Activated T-cell treated with anti-CD3 and anti-CD28 coated beads for 1 hour (primary cell): ENCODE data around the gene KRTAP5-6.
"Not testable (repeated sequence)": the region's sequence is repeated elsewhere in the genome, so short reads cannot be mapped to it uniquely, and the experiment has no call there.

Experiments used
- DNase-seq: peaks from one replicate; pipeline ENCODE4 v3.0.0-alpha.2; 2020; ENCODE audit warnings: low read depth

The KRTAP5-6 gene

GRCh38 chr11:1661454-1662269, 35.3 kb upstream of the KRTAP5-6 start:
- DNase-seq: not testable (repeated sequence)

DNA sequence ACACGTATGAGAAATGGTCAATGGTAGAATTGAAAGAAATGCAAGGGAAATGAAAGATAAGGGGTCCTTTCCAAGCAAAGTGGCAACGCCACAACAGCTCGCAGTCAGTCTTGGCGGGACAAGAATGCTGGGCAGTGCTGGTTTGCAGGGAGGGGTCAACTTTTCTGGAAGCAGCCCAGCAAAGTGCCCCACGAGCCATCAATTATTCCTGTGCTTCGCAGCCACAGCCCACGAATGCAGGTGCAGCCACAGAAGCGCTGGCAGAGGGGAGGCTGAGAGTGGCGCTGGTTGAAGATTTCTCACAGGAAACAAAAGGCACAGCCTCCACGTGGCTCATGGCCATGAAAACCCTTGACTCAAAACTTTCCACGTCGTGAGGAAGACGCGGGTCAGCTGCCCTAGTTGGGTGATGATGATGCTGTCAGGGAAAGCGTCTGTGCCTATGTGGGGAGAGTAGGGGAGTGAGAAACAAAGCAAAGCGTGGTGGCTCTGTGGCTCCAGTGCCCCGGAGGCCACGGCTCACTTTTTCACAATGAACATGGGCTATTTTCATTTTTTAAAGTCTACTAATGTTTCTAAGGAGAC, 34.2 kb upstream of the KRTAP5-6 start:
- DNase-seq: not testable (repeated sequence)

GRCh38 chr11:1665313-1665712, 31.7 kb upstream of the KRTAP5-6 start:
- DNase-seq: no peak

DNA sequence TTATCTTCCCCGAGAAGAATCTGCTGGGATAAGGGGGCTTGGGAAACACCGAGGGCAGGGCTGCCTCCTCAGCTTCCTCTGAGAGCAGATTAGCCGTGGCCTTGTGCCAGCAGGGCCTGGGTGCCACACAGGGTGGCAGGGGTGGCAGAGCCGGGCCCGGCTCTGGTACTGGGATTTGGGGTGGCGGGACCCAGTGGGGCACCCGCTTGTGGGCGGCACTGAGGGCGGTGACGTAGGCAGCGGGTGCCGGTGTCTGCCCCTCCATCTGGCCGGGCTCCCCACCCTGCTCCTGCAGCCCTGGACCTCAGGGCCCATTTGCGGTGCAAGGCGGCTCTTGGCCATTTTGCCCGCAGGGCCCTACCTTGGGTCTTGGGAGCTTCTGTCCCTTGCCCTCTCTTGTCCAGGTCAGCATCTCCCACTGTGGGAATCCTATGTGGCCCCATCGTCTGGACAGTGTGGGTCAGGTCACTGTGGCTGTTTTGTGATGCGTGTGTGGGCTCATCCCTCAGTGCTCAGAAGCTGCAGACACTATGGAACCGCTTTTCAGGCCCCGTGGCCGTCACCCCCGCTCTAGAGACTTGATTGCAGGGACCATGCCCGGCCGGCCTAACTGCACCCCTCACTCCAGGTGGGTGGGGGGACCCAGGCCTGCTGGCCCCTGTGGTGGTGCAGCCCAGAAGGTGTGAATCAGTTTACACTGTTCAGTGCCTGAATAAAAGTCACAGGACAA, 29.7 kb upstream of the KRTAP5-6 start:
- DNase-seq: no peak

DNA sequence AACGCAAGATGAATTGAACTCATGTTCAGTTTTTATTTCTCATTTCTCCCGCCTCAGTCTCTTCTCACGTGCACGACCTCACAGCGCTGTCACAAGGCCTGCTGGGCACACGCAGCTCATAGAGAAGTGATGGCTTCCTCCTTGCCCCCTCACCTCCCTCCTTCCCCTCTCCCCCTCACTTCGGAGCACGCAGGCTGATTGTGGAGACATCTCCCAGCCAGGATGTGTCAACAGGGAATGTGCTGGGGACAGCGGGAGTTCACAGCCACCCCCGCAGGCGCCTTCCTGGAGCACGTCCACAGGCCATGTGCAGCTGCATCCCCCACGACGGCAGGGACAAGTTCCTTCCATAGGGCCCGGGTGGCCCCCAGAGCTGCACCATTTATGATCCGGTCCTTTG, 29.1 kb upstream of the KRTAP5-6 start:
- DNase-seq: no peak

- no peak for DNase-seq
Observed at GRCh38 chr11:1668911-1669473, 28.0 kb upstream of the KRTAP5-6 start.

DNA sequence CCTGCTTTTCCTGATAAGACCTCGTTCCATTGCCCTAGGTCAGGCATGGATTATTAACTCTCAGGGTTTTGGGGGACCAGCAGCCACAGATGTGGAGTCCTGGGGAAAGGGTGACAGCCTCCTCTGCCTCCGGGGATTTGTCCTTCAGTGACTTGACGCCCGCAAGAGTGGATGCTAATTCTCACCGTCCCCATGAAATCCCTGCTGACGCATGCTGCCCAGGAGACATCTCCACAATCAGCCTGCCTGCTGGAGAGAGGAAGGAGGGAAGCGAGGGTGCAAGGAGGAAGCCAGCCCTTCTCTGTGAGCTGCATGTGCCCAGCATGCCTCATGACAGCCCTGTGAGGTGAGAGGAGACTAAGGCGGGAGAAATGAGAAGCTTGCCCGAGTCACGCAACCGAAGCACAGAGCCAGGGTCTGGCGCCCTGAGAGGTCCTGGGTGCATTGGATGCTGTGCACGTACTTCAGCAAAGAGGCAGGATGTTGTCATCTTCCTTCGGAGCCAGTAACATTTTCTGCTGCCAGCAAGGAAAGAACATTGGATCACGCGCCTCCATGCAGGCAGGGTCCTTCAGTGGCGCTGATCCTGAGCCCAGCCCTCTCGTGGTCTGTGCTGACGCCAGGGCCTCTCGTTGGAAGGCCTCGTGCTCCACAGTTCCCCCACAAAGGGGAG, 27.3 kb upstream of the KRTAP5-6 start:
- no peak for DNase-seq

- not testable (repeated sequence) for DNase-seq
Observed at GRCh38 chr11:1670457-1670856, 26.5 kb upstream of the KRTAP5-6 start.

- no peak for DNase-seq
Observed at GRCh38 chr11:1670905-1671371, 26.1 kb upstream of the KRTAP5-6 start.

- DNase-seq: no peak
Observed at GRCh38 chr11:1671658-1672057, 25.3 kb upstream of the KRTAP5-6 start.

DNA sequence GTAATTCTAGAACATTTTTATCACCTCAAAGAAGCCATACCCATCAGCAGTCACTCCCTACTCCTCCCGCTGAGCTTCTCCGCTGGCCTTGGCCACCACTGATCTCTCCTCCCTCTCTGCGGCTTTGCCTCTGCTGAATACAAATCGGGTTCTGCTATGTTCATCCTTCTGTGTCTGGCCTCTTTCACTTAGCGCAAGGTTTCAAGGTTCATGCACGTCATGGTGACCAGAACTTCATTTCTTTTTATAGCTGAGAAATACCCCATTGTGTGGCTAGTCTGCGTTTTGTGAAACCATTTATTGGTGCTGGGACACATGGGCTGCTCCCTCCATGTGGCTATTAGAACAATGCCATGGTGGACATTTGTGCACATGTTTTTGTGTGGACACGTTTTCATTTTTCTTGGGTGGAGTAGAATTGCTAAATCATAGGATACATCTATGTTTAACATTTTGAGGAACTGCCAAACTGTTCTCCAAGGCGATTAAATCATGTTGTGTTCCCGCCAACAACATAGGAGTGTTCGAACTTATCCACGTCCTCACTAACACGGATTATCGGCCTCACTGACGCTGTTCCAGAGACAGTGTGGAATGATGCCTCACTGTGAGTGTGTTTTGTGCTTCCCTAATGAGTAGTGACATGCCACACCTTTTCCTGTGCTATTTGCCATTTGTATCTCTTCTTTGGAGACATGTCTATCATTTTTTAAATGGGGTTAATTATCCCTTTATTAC, 24.2 kb upstream of the KRTAP5-6 start:
- no peak for DNase-seq

DNA sequence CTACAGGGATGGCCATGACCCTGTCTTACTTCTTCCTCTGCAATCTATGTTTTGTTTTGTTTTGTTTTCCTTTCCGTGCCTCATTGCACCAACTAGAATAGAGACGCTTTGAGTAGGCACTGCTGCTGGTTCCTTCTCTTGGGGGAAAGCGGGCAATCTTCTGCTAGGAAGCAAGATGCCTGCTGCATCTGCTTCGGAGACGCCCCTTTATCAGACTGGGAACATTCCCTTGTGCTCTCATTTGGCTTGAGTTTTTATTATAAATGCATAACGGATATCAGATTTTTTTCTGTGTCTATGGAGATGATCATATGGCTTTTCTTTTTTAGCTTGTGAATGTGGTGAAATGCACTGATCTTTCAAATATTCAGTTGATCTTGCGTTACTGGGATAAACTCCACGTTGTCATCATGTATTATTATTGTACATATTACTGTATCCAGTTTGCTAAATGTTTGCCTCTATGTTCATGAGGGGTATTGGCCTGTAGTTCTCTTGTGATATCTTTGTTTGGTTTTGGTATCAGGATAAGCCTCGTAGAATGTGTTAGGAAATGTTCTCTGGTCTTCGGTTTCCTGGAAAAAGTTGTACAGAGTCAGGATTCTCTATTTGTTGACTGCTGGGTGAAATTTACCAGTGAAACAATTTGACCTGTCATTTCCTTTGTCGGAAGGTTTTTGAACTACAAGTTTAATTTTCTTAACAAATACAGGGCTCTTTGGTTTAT, 23.4 kb upstream of the KRTAP5-6 start:
- no peak for DNase-seq

DNA sequence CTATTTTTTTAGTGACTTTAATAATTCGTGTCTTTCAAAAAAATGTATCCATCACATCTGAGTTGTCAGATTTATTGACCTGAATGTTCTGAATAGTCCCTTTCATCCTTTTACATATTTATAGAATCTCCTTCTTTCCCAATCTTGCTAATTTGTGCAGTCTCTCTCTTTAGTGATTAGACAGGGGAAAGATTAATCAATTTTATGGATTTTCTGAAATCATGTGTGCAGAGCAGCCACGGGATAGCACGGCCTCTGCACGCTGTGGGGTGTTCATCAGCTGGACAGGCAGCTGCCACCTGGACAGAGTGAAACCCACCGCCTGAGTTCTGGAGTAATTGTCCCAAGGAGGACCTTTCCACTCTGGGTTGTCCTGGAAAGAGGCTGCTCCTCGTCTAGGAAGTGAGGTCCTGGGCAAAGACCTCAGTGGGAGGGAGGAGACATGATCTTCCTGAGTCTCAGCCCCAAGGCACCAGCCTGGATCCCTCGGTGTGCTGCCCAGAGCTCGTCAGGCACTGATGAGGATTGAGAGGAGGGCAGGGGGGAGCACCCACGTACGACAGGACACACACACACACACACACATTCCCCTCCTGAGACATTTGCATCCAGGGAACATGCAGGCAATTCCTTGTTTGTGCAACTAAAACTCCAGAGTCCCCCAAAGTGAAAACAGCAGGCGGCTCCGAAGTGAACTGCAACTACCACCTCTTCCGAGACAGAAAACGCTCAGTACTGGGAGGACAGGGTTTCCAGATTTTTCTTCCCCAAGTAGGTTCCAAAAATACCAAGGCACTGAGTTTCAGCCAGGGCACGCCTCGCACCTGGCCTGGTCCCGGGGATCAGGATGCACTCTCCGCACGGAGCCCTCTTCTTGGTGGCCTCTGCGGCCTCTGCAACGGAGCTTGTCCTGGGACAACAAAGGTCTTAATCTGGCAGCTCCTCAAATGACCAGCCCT, 22.5 kb upstream of the KRTAP5-6 start:
- no peak for DNase-seq

DNA sequence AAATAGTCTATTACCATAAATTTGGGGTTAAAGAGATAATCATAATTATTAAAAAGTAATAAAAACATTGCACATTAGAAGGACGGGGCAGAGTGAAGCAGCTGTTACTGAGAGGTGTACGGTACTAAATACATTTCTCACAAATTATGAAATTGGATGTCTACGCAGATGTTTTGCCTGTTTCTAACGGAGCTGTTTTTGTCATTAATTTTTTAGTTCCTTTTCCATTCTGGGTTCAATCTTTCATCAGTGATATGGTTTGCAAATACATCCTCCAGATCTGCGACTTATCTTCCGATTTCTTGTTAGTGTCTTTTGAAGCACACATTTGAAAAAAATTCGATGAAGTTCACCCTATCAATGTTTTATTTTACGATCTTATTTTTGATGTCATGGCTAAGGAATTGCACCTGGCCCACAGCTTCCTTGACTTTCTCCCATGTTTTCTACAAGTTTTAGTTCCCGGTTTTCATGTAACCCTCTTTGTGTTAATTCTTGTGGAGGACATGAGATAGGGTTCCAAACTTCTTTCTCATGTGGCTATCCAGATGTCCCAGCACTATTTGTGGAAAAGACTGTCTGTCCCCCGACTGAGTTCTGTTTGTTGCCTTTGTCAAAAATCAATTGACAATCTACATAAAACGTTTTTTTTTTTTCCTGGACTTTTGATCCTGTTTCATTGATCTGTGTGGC, 21.3 kb upstream of the KRTAP5-6 start:
- DNase-seq: no peak

- no peak for DNase-seq
Observed at GRCh38 chr11:1676229-1676740, 20.7 kb upstream of the KRTAP5-6 start.

DNA sequence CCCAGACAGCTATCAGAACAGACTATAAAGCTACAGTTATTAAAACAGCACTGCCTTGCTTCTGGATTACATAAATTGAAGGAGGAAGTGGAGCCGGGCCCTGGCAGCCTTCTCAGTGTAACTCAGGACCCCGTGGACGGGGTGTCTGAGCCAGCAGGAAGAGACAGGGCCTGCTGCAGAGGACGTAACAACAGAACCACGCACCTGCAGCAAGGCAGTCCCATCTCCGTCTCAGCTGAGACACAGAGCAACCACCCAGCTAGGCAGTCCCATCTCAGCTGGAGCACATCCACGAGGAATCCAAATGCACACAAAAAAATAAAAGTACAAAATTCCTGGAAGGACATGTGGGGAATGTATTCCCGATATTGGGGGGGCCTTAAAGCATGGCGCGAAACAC, 17.1 kb upstream of the KRTAP5-6 start:
- DNase-seq: no peak

GRCh38 chr11:1682225-1682905, 14.6 kb upstream of the KRTAP5-6 start:
- no peak for DNase-seq

GRCh38 chr11:1683216-1683615, 13.8 kb upstream of the KRTAP5-6 start:
- DNase-seq: not testable (repeated sequence)
